ENCODE data around the gene DIS3L2. TPM values are rescaled to one million over a fixed set of nuclear protein-coding genes. Genes with fewer than 3 reads are reported as not detected.
A peak's percentile ranks its signal among the peaks of the same experiment; 100 is the strongest.

Gene DIS3L2
- total and polyA plus RNA-seq, 7 donors, result 10.7 to 20.8 (median 16.0) TPM

DNA sequence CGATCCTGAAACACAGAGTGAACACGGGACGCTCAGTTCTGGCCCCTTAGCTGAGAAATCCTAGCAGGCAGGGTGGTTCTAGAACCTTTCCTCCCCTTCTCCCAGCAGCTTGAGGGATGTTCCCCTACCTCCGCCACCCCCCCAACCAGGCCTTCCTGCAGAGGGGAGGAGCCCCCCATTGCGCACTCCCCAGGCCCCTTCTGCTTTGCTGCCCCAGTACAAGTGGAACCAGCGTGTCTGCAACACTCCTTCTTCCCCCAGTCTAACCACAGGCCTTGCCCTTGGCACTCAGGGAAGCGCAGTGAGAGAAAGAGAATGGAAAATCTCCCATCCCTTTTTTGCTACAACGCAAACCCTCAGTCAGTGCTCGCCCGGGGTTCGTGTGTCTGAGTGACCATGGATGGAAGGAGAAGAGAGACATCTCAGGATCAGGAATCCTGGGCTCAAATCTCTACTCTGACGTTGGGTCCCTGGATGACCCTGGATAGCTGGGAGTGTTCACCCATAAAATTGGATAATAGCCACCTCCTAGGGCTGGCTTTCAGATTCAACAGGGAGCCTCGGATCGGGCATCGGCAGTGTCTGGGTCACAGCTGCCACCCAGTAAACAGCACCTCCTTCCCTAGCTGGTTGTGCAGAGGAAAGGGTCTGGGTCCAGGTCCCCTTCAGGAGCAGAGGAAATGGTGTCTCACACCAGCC, 39.1 kb upstream of the DIS3L2 start:
- H3K4me1 ChIP-seq, result peaks cover 22% of the 10 kb centered on the region
- peaks cover 0 to 61% (median 13%) of the 10 kb centered on the region in 3 donors for H3K27me3 ChIP-seq (ENCODE audit: insufficient read depth in 3 of 3, low read length in 2 of 3)
- H3K27ac ChIP-seq, result no peak overlapping the region
- no peak overlapping the region for H3K4me3 ChIP-seq
- no peak for DNase-seq
- no peaks in the 10 kb centered on the region for H3K9me3 ChIP-seq
- intact Hi-C loops (cut with DNase I), result loop anchor here (5.0 to 10.0 kb wide), 2 partner anchors 592 to 600 kb away; partner anchors contain the start of gene PRSS56 (in 1 of the 2)
- H3K36me3 ChIP-seq (ENCODE audit: insufficient read depth in 1 of 2, low read depth in 1 of 2), result no peaks in the 10 kb centered on the region
- no peak for ATAC-seq
- TF ChIP-seq, protein P1, sequence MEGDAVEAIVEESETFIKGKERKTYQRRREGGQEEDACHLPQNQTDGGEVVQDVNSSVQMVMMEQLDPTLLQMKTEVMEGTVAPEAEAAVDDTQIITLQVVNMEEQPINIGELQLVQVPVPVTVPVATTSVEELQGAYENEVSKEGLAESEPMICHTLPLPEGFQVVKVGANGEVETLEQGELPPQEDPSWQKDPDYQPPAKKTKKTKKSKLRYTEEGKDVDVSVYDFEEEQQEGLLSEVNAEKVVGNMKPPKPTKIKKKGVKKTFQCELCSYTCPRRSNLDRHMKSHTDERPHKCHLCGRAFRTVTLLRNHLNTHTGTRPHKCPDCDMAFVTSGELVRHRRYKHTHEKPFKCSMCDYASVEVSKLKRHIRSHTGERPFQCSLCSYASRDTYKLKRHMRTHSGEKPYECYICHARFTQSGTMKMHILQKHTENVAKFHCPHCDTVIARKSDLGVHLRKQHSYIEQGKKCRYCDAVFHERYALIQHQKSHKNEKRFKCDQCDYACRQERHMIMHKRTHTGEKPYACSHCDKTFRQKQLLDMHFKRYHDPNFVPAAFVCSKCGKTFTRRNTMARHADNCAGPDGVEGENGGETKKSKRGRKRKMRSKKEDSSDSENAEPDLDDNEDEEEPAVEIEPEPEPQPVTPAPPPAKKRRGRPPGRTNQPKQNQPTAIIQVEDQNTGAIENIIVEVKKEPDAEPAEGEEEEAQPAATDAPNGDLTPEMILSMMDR (IDR thresholded peaks at IDR 0.05), result no peak
- 46 to 74% (median 53%) methylated on average over 15 of the region's 15 CpGs for WGBS, 3 donors

DNA sequence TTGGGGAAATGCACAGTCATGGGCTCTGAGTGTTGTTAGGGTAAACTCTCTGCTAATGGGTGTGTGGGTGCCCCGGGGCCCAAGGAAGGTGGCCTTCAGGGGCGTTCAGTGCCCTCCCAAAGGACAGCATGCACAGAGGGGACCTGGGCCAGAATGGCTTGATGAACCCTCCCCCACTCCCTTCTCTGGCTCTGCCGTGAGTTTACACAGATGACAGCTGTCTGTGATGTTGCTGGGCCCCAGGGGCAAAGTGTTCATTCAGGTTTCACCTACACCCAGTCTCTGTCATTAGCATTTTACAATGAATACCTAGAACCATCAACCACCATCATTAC, 38.5 kb upstream of the DIS3L2 start:
- Histone ChIP-seq H3K36me3 (ENCODE audit: insufficient read depth in 1 of 2, low read depth in 1 of 2) (no peaks in the 10 kb centered on the region), H3K27me3 (ENCODE audit: insufficient read depth in 3 of 3, low read length in 2 of 3) (peaks cover 0 to 67% (median 13%) of the 10 kb centered on the region in 3 donors), H3K9me3 (no peaks in the 10 kb centered on the region), H3K4me1 (peaks cover 22% of the 10 kb centered on the region), H3K4me3 (no peak overlapping the region), H3K27ac (no peak overlapping the region)
- ATAC-seq (no peak), DNase-seq (no peak)
- TF ChIP-seq, protein P1 (IDR thresholded peaks at IDR 0.05), result no peak
- 49 to 77% (median 71%) methylated on average over 3 of the region's 3 CpGs for WGBS, 3 donors
- intact Hi-C loops (cut with DNase I), result loop anchor here (5.0 to 10.0 kb wide), 2 partner anchors 592 to 599 kb away; partner anchors contain the start of gene PRSS56 (in 1 of the 2)

GRCh38 chr2:231923951-231924888, 37.3 kb upstream of the DIS3L2 start:
- no peaks in the 10 kb centered on the region for H3K36me3 ChIP-seq (ENCODE audit: insufficient read depth in 1 of 2, low read depth in 1 of 2)
- DNase-seq (no peak), ATAC-seq (no peak)
- H3K27ac ChIP-seq, result no peak overlapping the region
- peaks cover 0 to 79% (median 13%) of the 10 kb centered on the region in 3 donors for H3K27me3 ChIP-seq (ENCODE audit: insufficient read depth in 3 of 3, low read length in 2 of 3)
- no peaks in the 10 kb centered on the region for H3K9me3 ChIP-seq
- WGBS, 3 donors, result 54 to 74% (median 61%) methylated on average over 24 of the region's 24 CpGs
- intact Hi-C loops (cut with DNase I), result loop anchor here (2.0 to 10.0 kb wide), 3 partner anchors 215 to 598 kb away; partner anchors contain the start of gene PRSS56 (in 1 of the 2)
- TF ChIP-seq, protein P1 (IDR thresholded peaks at IDR 0.05), result no peak
- peaks cover 22% of the 10 kb centered on the region for H3K4me1 ChIP-seq
- no peak overlapping the region for H3K4me3 ChIP-seq

GRCh38 chr2:231924889-231925275, 36.6 kb upstream of the DIS3L2 start:
- no peak for DNase-seq
- TF ChIP-seq, protein P1 (IDR thresholded peaks at IDR 0.05), result no peak
- Histone ChIP-seq H3K4me1 (peaks cover 22% of the 10 kb centered on the region), H3K9me3 (no peaks in the 10 kb centered on the region), H3K27me3 (ENCODE audit: insufficient read depth in 3 of 3, low read length in 2 of 3) (peaks cover 0 to 79% (median 13%) of the 10 kb centered on the region in 3 donors), H3K27ac (no peak overlapping the region), H3K36me3 (ENCODE audit: insufficient read depth in 1 of 2, low read depth in 1 of 2) (no peaks in the 10 kb centered on the region), H3K4me3 (peak overlapping the region; percentile 63)
- intact Hi-C loops (cut with DNase I), result loop anchor here (1.0 to 10.0 kb wide), 6 partner anchors 214 to 597 kb away; partner anchors contain the start of gene PRSS56 (in 1 of the 2)
- WGBS, 3 donors, result 24 to 34% (median 29%) methylated on average over 8 of the region's 8 CpGs
- peak in 2 of 4 donors; percentile 13 to 15 for ATAC-seq
